Activated CD4-positive, alpha-beta T cell treated with anti-CD3 and anti-CD28 coated beads for 24 hours (primary cell): ENCODE results near the gene S100PBP.
A peak's percentile ranks its signal among the peaks of the same experiment; 100 is the strongest.

Experiments
- DNase-seq, 2 donors: peaks; one replicate each; pipeline ENCODE4 v3.0.0-alpha.2; 2020; ENCODE audit warnings: low read depth in 2 of 2

The S100PBP gene

GRCh38 chr1:32869923-32870614, 52.6 kb downstream of the S100PBP start:
- DNase-seq = no peak

- DNase-seq = no peak
Measured at GRCh38 chr1:32870615-32871363, 53.3 kb downstream of the S100PBP start, which contains the start of gene FNDC5. Gene FNDC5 (minus strand): TSS chr1:32870912.

GRCh38 chr1:32871364-32872191, 54.1 kb downstream of the S100PBP start:
- DNase-seq = no peak

GRCh38 chr1:32872192-32872460, 54.7 kb downstream of the S100PBP start:
- no peak for DNase-seq

- DNase-seq = no peak
Measured at GRCh38 chr1:32873484-32873883, 56.0 kb downstream of the S100PBP start.

- DNase-seq = no peak
Measured at GRCh38 chr1:32874860-32875752, 57.7 kb downstream of the S100PBP start.

GRCh38 chr1:32876341-32877210, 59.1 kb downstream of the S100PBP start:
- DNase-seq = peak; percentile 25 to 40

GRCh38 chr1:32877211-32878110, 60.0 kb downstream of the S100PBP start:
- no peak for DNase-seq

- DNase-seq = no peak
Measured at GRCh38 chr1:32878183-32878582, 60.7 kb downstream of the S100PBP start.

GRCh38 chr1:32878637-32879041, 61.2 kb downstream of the S100PBP start:
- DNase-seq = no peak

- no peak for DNase-seq
Measured at GRCh38 chr1:32881291-32881690, 63.8 kb downstream of the S100PBP start.

- DNase-seq = no peak
Measured at GRCh38 chr1:32881871-32882850, 64.7 kb downstream of the S100PBP start.

- DNase-seq = no peak
Measured at GRCh38 chr1:32883338-32884031, 66.0 kb downstream of the S100PBP start.

- no peak for DNase-seq
Measured at GRCh38 chr1:32884032-32884372, 66.5 kb downstream of the S100PBP start.

GRCh38 chr1:32884726-32885125, 67.3 kb downstream of the S100PBP start:
- no peak for DNase-seq

GRCh38 chr1:32885676-32886003, 68.2 kb downstream of the S100PBP start:
- no peak for DNase-seq

GRCh38 chr1:32886004-32886827, 68.8 kb downstream of the S100PBP start, which contains the start of gene HPCA:
Gene HPCA (plus strand): TSS chr1:32886491. CDS start chr1:32888899, 2,408 bp downstream.
- DNase-seq = peak in 1 of 2 donors; percentile 32
